Stimulated activated CD8-positive, alpha-beta memory T cell treated with anti-CD3 and anti-CD28 coated beads, Interleukin-2, amount 100 ng/mL, for 1 hour (primary cell): ENCODE results near the gene ORC1.
"Not testable (repeated sequence)": the region's sequence is repeated elsewhere in the genome, so short reads cannot be mapped to it uniquely, and the experiment has no call there.

Source experiments
- DNase-seq, 2 donors: peaks; one replicate each; pipeline ENCODE4 v3.0.0-alpha.2; 2020; ENCODE audit warnings: low read depth in 2 of 2

ORC1 gene

DNA sequence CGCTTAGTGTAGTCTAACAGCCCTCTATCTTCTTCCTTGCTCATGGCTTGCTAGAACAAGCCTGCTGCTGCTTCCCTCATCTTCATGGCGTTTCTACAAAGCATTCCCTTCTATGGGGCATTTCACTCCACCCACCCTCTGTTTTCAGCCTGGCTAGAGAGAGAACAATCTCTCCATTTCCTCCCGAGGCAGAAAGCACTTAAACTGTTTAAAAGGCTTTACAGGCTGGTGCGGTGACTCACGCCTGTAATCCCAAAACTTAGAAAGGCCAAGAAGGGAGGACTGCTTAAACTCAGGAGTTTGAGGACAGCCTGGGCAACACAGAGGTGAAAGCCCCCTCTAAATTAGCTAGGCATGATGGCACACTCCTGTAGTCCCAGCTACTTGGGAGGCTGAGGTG, 17.8 kb downstream of the ORC1 start:
- DNase-seq, result no peak

DNA sequence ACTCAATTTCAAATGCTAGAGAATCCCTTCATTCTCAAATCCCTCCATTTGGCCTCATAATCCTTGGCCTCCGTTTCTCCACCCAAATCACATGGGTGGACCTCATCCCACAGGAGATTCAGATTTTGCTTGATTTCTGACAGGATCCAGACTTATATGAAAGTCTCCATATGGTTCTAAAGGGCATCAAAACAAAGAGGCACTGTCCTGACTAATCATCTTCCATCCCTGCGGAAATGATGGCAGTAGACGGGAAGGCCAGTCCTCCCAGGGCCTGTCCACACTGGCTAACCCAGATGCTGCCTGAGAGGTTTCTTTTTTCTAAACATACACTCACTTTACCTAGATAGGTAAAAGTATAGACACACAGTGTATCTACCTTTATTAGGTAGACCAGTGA, 18.8 kb downstream of the ORC1 start:
- DNase-seq, result no peak

DNA sequence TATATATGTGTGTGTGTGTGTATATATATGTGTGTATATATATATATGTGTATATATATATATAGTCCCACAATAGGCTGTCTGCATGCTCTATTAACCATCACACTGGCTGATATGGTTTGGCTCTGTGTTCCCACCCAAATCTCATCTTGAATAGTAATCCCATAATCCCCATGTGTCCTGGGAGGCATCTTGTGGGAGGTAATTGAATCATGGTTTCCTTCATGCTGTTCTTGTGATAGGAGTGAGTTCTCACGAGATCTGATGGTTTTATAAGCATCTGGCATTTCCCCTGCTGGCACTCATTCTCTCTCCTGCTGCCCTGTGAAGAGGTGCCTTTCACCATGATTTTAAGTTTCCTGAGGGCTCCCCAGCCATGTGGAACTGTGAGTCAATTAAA, 34.4 kb downstream of the ORC1 start:
- DNase-seq, result not testable (repeated sequence)

DNA sequence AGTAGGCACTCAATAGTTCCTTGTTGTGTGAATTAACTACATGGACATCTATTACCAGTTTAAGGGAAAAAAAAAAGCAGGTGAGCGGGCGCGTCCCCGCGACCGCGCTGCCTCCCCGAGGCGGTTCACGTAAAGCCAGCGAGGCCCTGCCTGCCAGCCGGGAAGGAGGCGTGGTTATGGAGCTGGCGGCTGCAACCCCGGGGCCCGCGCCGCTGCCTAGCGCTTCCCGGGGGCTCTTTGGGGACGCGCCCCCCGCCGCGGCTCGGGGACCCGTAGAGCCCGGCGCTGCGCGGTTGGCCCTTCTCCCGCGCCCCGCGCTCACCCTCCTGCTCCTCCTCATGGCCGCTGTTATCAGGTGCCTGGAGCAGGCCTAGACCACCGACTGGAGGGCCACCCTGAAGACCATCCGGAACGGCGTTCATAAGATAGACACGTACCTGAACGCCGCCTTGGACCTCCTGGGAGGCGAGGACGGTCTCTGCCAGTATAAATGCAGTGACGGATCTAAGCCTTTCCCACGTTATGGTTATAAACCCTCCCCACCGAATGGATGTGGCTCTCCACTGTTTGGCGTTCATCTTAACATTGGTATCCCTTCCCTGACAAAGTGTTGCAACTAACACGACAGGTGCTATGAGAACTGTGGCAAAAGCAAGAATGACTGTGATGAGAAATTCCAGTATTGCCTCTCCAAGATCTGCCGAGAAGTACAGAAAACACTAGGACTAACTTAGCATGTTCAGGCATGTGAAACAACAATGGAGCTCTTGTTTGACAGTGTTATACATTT, 35.6 kb downstream of the ORC1 start:
- peak in 1 of 2 donors; percentile 34 for DNase-seq

DNA sequence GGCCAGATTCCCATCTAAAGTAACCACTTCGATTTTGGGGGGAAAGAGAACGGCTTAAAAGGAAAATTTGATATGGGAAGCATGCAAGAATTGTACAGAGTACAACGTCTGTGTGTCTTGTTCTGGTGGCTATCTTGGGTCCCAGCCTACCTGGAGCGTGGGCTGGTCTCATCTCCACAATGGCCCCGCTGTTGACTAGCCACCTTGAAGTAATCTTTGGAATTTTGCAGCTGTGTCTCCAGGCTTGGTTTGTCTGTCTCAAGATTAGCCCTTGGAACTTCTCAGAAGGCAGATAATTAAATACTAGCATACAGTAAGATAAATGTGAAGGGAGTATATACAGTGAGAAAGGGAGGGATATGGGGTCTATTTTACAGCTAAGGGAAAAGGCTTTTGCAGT, 37.0 kb downstream of the ORC1 start:
- no peak for DNase-seq

DNA sequence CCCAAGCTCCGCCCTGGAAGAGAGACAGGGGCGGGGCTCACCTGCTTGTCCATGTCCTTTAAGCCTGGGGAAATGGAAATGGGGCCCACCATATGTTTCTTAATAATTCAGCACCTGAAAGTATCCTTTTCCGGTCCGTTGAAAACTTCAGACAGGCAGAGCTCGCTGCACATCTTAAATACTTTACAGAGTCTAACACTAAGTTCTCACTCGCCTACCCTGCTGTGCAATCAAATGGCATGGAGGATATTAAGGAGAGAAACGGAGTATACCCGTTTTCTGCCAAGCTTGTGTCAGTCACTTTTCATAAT, 37.8 kb downstream of the ORC1 start:
- DNase-seq, result no peak

DNA sequence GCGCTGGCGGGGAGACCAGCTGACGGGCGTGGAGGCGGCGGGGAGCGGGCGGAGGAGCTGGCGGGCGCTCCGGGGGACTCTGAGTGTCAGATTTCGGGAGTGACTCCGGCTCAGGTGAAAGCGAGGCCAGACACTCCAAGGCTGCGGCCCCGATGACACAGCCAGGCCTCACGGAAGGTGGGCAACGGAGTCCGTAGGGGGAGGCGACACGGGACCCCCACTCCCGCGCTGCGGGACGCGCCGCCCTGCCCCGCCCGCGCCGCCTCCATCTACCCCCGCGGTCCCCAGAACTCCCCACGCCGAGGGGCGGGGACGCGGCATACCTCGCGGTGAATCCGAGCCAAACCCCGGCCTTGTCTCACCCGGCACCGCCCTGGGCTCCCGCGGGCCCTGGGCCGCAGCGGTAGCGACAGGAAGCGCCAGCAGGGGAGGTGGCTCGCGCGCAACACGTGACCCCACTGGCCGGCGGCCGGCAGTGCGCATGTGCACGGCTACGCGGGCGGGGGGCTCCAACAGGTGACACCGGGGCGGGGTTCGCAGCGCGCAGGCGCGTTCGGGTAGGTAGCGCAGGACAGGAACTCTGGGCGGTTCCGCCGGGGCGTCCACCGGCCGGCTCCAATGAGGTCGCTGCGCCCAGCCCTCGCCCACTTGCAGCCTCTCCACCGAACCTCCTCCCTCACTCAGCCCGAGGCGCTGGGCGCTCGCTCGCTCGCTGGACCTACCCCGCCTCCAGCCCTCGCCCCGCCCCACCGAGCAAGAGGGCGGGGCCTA, 38.3 kb downstream of the ORC1 start, which contains the start of gene CC2D1B:
Gene CC2D1B, minus strand, starts transcription at position 460 of the 771 bp plus-strand sequence. CDS start 1,585 bp downstream, outside the sequence.
- peak; percentile 98 to 99 for DNase-seq

DNA sequence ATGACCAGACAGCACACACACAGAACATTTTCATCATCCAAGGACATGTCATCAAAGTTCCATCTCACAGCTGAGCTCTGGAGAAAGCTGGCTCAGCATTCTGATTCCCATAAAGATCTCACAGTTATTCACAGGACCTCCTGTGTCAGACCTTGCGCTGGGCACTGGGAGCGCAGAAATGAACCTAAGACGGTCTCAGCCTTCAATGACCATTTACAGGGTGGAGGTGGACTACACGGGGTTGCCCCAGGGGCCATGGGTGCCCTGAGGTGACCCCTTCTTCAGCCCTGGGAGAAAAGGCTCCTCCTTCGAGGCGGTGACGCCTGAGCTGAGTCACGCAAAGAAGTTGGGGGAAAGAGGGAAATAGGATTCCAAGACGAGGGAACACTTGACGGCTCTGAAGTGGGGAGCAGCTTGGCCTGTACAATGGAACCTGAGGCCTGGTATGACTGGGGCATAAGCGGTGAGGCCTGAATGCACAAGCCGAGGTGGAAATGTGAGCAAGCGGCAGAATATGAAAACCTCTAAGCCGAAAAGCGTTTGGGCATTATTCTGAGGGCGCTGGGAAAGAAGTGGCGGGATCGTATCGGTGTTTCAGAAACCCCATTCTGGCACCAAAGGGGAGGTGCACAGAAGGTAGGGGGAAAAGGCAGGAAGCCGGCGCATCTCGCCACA, 39.0 kb downstream of the ORC1 start:
- no peak for DNase-seq

DNA sequence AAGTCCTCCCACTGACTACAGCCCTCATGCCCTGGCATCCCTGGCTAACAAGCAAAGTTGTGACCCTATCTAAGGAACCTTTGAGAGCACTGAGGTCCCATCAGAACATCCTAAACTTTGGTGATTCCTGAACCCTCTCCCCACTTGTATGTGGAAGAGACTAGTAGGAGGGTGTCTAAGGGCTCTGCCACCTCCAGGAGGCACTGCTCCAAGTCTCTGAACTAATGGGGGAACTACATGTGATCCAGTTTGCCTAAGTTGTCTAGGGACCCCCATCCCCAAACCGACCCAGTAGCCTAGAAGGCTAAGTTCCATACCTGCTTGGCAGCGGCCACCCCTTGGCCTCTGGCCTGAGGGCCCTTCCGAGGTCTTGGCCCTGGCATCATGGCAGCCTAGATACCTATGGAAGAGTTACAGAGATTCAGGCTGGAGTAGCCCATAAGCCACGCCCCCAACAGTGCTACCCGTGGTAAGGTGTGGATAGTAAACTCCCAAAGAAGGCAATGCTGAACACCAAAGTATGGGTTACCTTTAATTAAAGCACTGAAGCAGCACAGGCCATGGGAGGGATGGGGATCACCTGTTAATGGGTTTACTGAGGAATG, 39.9 kb downstream of the ORC1 start:
- no peak for DNase-seq

DNA sequence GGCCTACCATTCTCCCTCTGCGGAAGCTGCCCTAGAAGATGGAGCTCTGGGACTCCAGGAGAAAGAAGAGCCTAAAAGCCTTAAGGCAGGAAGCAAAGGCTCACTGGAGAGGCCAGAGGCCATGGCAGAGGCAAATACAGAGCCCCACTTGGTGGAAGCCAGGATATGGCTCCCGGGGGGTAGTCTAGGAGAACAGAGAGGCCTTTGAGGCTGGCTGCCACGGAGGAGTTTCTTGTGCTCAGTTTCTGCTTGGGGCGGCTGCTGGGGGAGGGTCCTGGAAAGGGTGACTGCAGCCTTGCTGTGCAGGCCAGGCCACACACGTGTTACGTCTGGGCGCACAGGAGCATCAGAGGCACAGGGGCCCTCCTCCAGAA, 43.6 kb downstream of the ORC1 start:
- DNase-seq, result no peak

DNA sequence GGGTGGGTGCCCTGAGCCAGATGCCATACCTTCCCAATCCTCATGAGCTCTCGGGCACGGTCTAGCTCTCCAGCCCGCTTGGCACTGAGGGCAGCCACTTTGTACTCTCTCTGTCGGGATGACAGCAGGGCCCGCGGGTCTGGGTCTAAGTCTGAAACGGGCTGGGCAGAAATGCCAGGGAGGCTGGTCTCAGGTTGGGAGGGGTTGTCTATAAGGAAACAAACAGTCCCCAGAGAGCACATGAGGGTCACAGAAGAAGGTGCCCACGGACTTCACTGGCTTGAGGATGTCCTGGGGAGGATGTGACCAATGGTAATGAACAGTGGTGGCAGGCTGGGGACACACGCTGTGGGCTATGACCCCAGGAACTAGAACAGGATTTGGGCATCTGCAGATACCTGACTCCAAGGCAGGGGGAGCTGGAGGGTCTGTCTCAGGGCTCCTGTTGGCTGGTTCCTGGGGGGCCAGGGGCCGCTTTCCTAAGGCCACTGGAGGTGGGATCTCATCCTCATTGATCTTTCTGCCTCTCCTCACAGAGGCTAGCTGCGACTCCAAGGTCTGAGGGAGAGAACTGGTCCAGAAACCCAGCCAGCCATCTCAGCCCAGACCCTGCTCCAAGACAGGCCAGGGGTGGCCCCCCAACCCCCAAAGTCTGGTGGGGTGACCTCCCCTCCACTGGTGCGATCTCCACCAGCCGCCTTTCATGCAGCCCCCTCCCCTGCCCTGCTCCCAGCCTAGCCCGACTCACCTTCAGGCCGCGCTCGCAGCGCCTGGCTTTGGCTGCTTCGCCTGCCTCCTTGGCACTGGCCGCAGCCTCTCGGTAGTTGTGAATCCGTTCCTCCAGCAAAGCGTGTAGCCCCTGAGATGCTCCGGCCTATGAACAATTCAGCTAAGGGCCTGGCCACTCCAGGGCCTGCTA, 44.3 kb downstream of the ORC1 start:
- DNase-seq, result no peak

DNA sequence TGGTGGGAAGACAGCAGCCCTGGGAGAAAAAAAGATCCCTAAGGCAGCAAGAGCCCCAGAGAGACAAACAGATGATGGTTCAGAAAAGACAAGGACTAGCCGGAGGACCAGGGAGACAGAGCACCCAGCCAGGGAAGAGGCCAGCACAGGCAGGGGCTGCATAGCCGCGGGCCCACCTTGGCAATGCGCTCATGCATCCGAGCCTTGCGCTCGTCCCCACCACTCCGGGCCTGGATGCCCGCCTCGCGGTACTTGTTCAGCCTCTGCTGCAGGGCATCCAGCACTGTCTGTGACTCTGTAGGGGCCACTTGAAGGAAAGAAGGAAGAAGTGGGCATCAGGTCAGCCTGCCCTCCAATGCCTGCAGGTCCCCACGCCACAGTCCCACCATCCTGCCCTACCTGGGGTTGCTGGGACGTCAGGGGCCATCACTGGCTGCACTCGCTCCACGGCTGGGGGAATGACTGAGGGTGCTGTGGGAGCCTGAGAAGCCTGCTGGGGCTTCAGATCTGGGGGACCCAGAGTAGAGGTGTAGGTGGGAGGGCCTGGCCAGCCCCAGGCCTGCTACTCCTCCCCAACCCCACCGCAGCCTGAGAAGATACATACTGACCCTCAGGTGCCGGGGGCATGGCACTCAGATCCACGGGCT, 45.2 kb downstream of the ORC1 start:
- DNase-seq, result no peak

DNA sequence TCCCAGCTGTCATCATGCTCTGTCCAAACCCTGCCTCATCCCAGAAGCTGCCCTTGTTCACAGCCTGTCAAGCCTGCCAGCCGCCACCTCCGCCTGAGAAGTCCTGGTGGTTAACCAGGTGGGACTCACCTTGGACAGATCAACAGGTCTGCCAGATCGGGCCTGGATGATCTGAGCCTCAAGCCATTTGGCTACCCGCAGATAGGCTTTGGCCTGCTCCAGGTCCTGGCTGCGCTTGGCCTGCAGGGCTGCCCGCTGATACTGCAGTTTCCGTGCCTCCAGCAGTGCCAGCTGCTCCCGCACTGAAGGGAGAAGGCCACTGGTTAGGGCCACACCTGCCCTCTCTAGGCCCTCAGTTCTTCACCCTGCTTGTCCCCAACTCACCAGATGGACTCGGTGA, 46.8 kb downstream of the ORC1 start:
- DNase-seq, result no peak

DNA sequence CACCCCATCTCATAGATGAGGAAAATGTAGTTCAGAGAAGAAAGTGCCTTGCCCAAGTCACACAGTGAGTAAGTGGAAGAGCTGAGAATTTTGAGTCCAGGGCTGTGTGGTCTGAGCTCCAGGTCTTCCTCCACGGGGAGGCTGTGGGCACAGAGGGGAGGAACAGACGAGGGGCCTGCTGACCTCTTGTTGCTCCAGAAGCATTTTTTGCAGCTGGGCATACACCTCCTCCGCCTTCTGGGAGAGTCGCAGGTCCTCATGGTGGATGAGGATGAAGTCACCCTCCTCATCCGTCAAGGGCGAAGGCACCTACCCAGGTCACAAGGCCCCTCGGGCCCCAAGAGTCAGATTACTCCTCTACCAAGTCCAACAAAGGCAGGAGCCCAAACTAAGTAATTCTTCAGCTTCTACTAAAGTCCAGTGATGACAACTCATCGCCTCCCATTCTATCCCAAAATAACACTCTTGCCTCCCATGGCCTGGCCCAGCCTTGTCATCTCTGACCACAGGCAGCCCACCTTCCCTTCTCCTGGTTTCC, 47.3 kb downstream of the ORC1 start:
- no peak for DNase-seq

DNA sequence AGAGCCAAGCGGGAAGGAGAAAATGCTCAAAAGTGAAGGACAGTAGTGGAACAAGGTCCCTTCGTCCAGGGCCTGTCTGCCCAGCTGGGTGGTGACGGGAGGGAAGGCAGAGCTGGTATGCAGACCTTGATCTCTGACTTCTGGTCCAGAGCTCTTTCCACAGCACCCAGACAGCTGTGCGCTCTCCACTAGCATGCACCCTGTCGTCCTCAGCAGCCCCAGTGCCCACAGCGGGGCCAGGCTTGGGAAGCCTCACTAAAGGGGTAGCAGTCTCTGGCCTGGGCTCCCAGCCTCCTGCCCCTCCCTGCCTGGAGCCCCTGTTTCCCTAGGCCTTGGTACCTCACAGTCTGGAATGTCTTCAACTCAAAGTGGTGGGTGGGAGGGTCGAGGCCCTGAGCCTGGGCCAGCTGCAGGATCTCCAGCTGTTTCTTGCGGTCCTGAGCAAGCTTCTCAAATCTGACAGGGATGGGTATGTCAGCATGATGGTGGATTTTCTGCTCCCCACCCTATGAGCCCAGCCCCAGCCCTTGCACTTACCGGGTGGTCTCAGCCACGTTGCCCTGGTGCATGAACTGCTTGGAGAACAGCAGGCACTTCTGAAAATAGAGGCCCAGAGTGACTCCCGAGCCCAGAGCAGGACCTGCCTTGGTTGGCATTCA, 48.2 kb downstream of the ORC1 start:
- no peak for DNase-seq

DNA sequence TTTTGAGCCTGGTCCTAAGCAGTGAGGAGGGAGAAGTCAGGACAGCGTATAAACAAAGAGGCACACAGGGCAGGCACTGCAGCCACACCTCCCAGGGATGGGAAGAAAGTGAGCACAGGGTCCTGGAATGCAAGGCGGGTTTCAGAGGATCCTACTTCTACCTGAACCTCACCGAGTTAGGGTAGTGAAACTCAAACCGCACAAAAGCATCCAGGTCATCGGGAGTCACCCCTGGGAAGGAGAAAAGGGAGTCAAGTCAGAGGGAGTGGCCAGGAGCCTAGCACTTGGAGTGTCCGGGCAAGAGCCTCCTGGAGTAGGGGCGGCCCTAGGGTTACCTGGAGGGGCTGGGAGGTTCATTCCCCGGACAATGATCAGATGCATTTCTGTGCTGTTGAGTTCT, 48.8 kb downstream of the ORC1 start:
- no peak for DNase-seq

DNA sequence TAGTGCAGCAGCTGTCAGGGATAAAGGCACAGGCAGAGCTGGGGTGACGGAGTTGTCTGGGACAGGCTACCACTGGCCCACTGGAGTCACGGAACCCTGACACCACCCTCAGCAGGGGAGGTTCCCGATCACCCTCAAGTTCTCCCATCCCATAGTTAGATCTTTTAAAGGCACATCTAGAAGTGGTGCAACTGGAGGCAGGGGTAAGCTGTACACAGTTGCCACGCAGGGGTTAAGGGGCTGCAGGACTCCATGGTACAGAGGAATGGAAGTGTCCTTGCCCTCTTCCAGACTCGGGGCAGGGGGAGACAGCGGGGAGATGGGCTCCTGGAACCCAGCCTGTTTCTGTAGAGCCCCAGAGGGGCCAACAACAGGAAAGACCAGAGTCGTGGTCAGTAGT, 51.5 kb downstream of the ORC1 start:
- no peak for DNase-seq

DNA sequence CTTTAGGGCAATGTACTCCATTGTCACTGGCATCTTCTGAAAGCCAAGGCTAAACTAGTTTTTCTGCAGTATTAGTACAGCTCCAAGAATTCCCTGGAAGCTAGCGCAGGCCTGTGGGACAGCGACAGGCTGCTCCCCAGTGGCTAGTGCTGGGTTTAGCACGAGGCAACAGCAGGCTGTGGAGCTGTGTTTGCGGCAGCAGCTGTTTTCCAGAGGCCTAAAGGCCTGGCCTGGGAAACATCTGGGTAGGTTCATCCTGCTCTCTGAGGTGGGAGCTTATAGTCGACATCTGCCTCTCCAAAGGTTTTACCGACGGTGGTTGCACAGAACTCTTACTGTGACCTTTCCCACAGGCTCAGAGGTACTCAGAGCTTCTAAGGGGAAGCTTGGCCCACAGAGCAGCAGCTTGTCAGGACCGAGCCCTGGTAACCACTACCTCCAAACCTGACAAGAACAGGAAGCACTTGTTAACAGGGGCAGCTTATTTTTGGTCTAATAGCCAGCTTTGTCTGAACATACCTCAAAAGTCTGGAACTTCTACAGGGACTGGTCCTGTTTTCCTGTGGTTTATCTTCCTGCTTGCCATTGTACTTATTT, 55.4 kb downstream of the ORC1 start:
- no peak for DNase-seq

DNA sequence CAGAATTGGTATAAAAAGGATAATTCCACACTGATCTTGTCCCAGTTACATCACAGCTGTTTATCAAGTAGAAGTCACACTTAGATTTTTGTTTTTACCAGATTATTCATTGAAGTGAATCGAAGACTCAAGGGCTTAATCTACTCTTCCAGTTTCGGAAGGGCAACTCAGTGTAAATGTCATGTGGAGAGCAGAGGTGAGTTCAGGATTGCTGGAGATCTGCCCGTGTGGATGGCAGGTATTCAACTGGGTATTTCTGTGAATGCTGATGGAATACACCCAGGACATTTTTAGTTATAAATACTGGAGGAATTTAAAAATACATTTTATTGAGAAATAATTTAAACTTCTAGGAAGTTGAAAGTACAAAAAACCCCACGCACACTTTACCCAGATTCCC, 57.6 kb downstream of the ORC1 start:
- DNase-seq, result no peak

DNA sequence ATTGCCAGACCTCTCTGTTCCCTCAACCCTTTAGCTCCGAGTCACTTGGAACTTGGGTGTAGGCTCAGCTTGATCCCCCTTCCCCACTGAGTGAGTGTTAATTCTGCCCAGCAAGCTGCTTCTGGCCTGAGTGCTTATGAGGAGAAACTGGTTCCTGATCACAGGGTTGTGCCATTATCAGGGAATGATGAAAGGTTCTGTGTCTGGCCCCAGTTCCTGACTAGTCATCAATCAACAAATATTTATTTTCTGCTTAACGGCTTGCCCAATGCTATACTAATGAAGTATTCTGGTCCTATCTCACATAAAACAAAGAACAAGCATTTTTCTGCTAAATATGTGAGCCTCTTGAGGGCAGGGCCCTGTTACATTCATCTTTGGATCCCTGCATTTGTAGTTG, 59.0 kb downstream of the ORC1 start:
- DNase-seq, result no peak
